ENCODE measurements around the gene ZNF133. TPM values are rescaled to one million over a fixed set of nuclear protein-coding genes. Genes with fewer than 3 reads are reported as not detected.
"Not testable (repeated sequence)": the region's sequence is repeated elsewhere in the genome, so short reads cannot be mapped to it uniquely, and the experiment has no call there.

Gene ZNF133
- total RNA-seq, 1 donor from 2014 or later, result 0.85 TPM

DNA sequence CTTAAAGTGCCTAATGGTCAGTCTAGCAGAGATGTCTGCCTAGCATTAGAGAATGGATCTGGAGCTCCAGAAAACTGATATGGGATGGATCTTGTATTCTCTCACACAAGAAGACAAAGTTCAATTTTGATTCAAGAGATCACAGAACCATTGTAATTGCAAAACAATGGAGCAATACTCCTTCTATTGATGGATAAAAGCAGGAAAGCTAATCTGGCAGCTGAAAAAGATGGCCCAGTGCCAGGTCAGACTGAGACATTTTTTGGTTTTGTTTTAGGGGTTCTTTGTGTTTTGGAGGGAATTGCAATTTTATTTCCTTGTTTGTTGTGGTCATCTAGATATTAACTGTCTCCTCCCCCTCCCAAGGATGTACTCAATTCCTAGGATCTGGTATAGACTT is 14.6 kb upstream of the ZNF133 start:
- TF ChIP-seq, protein P1, sequence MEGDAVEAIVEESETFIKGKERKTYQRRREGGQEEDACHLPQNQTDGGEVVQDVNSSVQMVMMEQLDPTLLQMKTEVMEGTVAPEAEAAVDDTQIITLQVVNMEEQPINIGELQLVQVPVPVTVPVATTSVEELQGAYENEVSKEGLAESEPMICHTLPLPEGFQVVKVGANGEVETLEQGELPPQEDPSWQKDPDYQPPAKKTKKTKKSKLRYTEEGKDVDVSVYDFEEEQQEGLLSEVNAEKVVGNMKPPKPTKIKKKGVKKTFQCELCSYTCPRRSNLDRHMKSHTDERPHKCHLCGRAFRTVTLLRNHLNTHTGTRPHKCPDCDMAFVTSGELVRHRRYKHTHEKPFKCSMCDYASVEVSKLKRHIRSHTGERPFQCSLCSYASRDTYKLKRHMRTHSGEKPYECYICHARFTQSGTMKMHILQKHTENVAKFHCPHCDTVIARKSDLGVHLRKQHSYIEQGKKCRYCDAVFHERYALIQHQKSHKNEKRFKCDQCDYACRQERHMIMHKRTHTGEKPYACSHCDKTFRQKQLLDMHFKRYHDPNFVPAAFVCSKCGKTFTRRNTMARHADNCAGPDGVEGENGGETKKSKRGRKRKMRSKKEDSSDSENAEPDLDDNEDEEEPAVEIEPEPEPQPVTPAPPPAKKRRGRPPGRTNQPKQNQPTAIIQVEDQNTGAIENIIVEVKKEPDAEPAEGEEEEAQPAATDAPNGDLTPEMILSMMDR (IDR thresholded peaks at IDR 0.05), result no peak
- intact Hi-C loops (cut with DNase I), result no loop called here
- Histone ChIP-seq H3K27ac (no peak overlapping the region), H3K4me3 (no peak overlapping the region), H3K4me1 (no peaks in the 10 kb centered on the region), H3K36me3 (no peaks in the 10 kb centered on the region), H3K9me3 (no peaks in the 10 kb centered on the region), H3K27me3 (no peaks in the 10 kb centered on the region)
- no peak for DNase-seq (ENCODE audit: low spot score in 2 of 2)

DNA sequence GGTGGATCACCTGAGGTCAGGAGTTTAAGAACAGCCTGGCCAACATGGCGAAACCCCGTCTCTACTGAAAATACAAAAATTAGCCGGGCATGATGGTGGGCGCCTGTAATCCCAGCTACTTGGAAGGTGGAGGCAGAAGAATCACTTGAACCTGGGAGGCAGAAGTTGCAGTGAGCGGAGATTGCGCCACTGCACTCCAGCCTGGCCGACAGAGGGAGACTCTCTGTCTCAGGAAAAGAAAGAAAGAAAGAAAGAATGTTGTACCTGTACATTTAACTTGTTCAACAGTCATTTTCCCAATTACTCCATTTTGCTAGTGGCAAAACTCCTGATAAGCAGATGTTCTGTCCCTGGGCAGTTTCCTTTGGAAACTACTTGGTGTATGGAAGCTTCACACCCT is 12.4 kb upstream of the ZNF133 start:
- H3K36me3 ChIP-seq; H3K27ac ChIP-seq; DNase-seq (ENCODE audit: low spot score in 2 of 2); H3K27me3 ChIP-seq; H3K9me3 ChIP-seq; H3K4me1 ChIP-seq; H3K4me3 ChIP-seq; intact Hi-C loops (cut with DNase I): not testable (repeated sequence)

DNA sequence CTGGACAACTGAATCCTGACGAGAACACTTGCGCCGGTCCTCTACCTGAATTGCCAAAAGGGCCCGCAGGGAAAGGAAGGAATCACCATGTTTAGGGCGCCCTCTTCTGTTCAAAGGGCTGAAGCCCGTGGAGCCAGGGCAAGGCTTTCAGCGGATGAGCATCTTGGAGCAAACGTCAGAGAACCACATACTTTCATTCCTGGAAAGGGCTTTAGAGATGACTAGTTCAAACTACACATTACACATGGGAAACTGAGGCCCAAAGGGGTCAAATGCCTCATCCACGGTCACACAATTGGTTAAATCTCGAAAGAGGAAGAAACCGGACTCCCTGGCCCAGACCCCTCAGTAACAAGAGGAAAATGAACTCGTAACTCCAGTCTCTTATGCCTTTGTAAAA is 11.5 kb upstream of the ZNF133 start:
- no peaks in the 10 kb centered on the region for H3K9me3 ChIP-seq
- intact Hi-C loops (cut with DNase I), result no loop called here

DNA sequence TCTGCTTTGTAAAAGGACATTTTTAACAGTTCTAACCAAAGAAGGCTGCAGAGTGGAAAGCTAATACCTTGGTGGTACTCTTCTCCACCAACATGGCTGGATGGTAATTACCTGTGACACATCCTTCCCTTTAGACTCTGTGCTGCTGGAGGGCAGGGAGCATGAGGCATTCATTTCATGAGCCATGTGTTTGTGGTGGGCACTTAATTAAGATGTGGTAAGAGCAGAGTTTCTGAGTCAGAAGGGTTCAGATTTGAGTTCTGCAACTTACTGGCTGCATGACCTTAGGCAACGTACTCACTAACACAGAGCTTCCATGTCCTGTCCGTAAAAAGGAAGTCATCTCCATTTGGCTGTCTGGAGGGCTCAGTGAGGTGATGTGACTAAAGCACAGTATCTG is 9.1 kb upstream of the ZNF133 start:
- Histone ChIP-seq H3K27me3 (no peaks in the 10 kb centered on the region), H3K9me3 (peaks cover under 1 to 1% of the 10 kb centered on the region in 2 donors), H3K27ac (no peak overlapping the region), H3K4me3 (no peak overlapping the region), H3K36me3 (no peaks in the 10 kb centered on the region), H3K4me1 (no peaks in the 10 kb centered on the region)
- intact Hi-C loops (cut with DNase I), result no loop called here
- no peak for DNase-seq (ENCODE audit: low spot score in 2 of 2)
- TF ChIP-seq, protein P1 (IDR thresholded peaks at IDR 0.05), result no peak

More for the DNA sequence above, 11.5 kb upstream of the ZNF133 start:
- TF ChIP-seq, protein P1 (IDR thresholded peaks at IDR 0.05), result peak in 2 of 3 experiments; percentile 55 to 65
- Histone ChIP-seq H3K36me3 (no peaks in the 10 kb centered on the region), H3K4me1 (no peaks in the 10 kb centered on the region), H3K27ac (no peak overlapping the region), H3K4me3 (no peak overlapping the region), H3K27me3 (no peaks in the 10 kb centered on the region)
- DNase-seq (ENCODE audit: low spot score in 2 of 2), result peak in 1 of 2 donors; percentile 67

DNA sequence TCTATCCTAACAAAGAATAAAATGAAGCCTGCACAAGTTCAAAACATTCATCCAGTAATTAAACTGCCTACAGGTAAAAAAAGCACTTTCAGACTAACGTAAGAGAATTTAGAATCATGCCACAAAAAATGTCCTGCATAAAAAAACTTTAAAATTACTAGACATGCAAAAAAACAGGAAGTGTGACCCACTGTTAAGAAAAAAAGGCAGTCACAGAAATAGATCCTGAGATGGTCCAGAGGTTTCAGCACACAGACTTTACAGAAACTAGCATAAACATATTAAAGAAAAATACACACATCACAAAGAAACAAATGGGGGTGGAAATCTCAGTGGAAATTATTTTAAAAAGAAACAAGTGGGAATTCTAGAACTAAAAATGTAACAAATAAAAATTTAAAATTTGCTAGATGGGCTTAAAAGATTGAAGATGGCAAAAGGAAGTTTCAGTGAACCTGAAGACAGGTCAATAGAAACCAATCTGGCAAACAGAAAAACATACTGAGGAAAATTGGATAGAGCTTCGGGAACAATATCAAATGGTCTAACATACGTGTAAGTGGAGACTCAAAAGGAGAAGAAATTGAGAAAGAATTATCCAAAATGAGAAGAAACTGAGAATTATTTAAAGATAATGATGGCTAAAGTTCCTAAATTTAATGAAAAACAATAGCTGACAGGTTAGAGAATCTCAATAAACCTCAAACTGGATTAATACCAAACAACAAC is 3.4 kb upstream of the ZNF133 start:
- intact Hi-C loops (cut with DNase I), result loop anchor here (5.0 to 10.0 kb wide), 4 partner anchors 148 to 1550 kb away; partner anchors contain the start of genes DTD1, KAT14, MGME1 and PET117
- Histone ChIP-seq H3K4me1 (peaks cover 0 to 7% of the 10 kb centered on the region in 2 donors), H3K27me3 (no peaks in the 10 kb centered on the region), H3K36me3 (no peaks in the 10 kb centered on the region), H3K9me3 (peaks cover 2 to 19% of the 10 kb centered on the region in 2 donors), H3K4me3 (no peak overlapping the region), H3K27ac (no peak overlapping the region)
- no peak for DNase-seq (ENCODE audit: low spot score in 2 of 2)
- TF ChIP-seq, protein P1 (IDR thresholded peaks at IDR 0.05), result no peak

DNA sequence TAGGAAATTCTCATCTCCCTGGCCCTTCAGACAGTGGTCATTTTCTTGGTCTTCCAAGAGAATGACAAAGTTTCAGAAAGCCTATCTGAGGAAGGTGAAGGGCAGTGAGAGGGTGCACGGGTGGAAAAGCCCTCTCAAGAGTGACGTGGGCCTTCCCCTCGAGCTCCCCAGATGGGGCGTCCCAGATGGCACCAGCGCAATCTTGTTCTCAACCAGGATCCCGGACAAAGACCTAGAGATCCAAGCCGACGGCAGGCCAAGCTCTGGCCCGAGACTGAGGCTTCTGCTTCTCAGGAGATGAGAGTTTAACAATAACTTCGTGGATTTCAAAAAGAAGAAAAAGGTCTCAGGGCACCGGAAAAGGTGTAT is 797 bp upstream of the ZNF133 start:
- Histone ChIP-seq H3K4me1 (peaks cover 0 to 7% of the 10 kb centered on the region in 2 donors), H3K27ac (peak overlapping the region; percentile 90 to 96), H3K4me3 (peak overlapping the region; percentile 77 to 87), H3K36me3 (peaks cover 0 to 13% of the 10 kb centered on the region in 2 donors), H3K9me3 (peaks cover 2 to 19% of the 10 kb centered on the region in 2 donors), H3K27me3 (no peaks in the 10 kb centered on the region)
- intact Hi-C loops (cut with DNase I), result loop anchor here (5.0 to 10.0 kb wide), 4 partner anchors 150 to 1553 kb away; partner anchors contain the start of genes DTD1, KAT14, MGME1 and PET117
- no peak for DNase-seq (ENCODE audit: low spot score in 2 of 2)
- TF ChIP-seq, protein P1 (IDR thresholded peaks at IDR 0.05), result no peak

Data from ascending aorta (tissue), 2 donors.